Measurements from ENCODE around the gene UPP1. TPM values are rescaled to one million over a fixed set of nuclear protein-coding genes. Genes with fewer than 3 reads are reported as not detected.
A peak's percentile ranks its signal among the peaks of the same experiment; 100 is the strongest.

UPP1 gene
- total and polyA plus RNA-seq, 2 of the 13 experiments (the other 11 are each of a cell fraction or from before 2014, with no cell fraction given) = 5.7 to 9.8 TPM

- Histone ChIP-seq H2AFZ (ENCODE audit: low read length) (no peak overlapping the region), H3K36me3 (replicated peaks in 1 of 2; ENCODE audit: control insufficient read depth in 1 of 2, insufficient read depth in 2 of 2, low read length in 2 of 2) (peaks cover 1 to 8% of the 10 kb centered on the region in 2 experiments; a peak in 1 of 5 replicates), H3K27me3 (ENCODE audit: control insufficient read depth in 1 of 2, insufficient read depth in 2 of 2, low read length in 2 of 2) (no peaks in the 10 kb centered on the region), H3K27ac (ENCODE audit: extremely low read length, insufficient read depth, low read length) (no peak overlapping the region), H3K4me3 (replicated peaks in 1 of 3; ENCODE audit: insufficient read depth in 1 of 3, low read depth in 2 of 3, low read length in 3 of 3) (peak overlapping the region in 1 of 3 experiments; percentile 5; a peak in 1 of 6 replicates), H3K9me3 (ENCODE audit: low read length) (no peaks in the 10 kb centered on the region), H3K9ac (ENCODE audit: insufficient read depth, low read depth, low read length) (no peak overlapping the region), H3K4me1 (ENCODE audit: insufficient read depth, low read length) (peaks cover 53% of the 10 kb centered on the region), H4K20me1 (ENCODE audit: insufficient read depth, low read length) (no peaks in the 10 kb centered on the region), H3K79me2 (ENCODE audit: insufficient read depth, low read length) (no peaks in the 10 kb centered on the region), H3K4me2 (ENCODE audit: low read depth, low read length) (no peak overlapping the region)
- TF ChIP-seq ZNF878 (CRISPR knock-in tag; IDR thresholded peaks at IDR 0.05) (no peak), ESRRA (CRISPR knock-in tag; IDR thresholded peaks at IDR 0.05; ENCODE audit: low read depth) (no peak), ATF4 (CRISPR knock-in tag; IDR thresholded peaks at IDR 0.05) (0 out of 4 replicates have a peak, but pooled peaks of 1 of the 2 experiments have one; percentile 20)
- no peak for FAIRE-seq
- no TSS peak for BruUV-seq (replicated peaks)
- no peak for DNase-seq (ENCODE audit: low spot score)
- intact Hi-C loops (cut with micrococcal nuclease; ENCODE audit: unreplicated experiment) (loop anchor here (5.0 kb wide), 1 partner anchor 50 kb away; the partner anchor contains the start of gene C7orf57), in situ Hi-C loops (cut with HindIII; ENCODE audit: extremely low pct_ligation_motif_present, low pct_unique_long_range_greater_than_20kb) (no loop called here)
- ATAC-seq = no peak
- ChIA-PET CTCF (ENCODE audit: low intra/inter-chr PET ratio, low total read pairs) (no interaction called here), POLR2A (interaction anchor here (3.4 kb wide), 1 partner anchor 53 kb away, joined by 34 read pairs; no protein-coding TSS in a partner anchor)
- 82% methylated on average over 6 of the region's 7 CpGs for WGBS (ENCODE audit: low lambda C conversion rate)
These were observed 1.7 kb upstream of the UPP1 start for GRCh38 chr7:48087349-48087748.

- no peak overlapping the region for H2AFZ ChIP-seq (ENCODE audit: low read length)
- BruUV-seq (replicated peaks) = no TSS peak
- intact Hi-C loops (cut with micrococcal nuclease; ENCODE audit: unreplicated experiment) (loop anchor here (1.0 to 5.0 kb wide), 5 partner anchors 51 to 109 kb away; partner anchors contain the start of genes C7orf57 and HUS1), in situ Hi-C loops (cut with HindIII; ENCODE audit: extremely low pct_ligation_motif_present, low pct_unique_long_range_greater_than_20kb) (no loop called here)
- H3K79me2 ChIP-seq (ENCODE audit: insufficient read depth, low read length) = no peaks in the 10 kb centered on the region
- FAIRE-seq = peak; percentile 91
- POLR2A ChIA-PET = interaction anchor here (0.9 to 3.4 kb wide), 13 partner anchors 11 to 354 kb away, joined by 3 to 34 read pairs (median 6); no protein-coding TSS in a partner anchor
- H3K9ac ChIP-seq (ENCODE audit: insufficient read depth, low read depth, low read length) = peak overlapping the region; percentile 75
- peak; percentile 89 for ATAC-seq
- no peaks in the 10 kb centered on the region for H3K9me3 ChIP-seq (ENCODE audit: low read length)
- no peaks in the 10 kb centered on the region for H4K20me1 ChIP-seq (ENCODE audit: insufficient read depth, low read length)
- peak overlapping the region; percentile 52 to 87 (median 86) for H3K4me3 ChIP-seq (replicated peaks in 1 of 3; ENCODE audit: insufficient read depth in 1 of 3, low read depth in 2 of 3, low read length in 3 of 3)
- peak overlapping the region; percentile 90 for H3K27ac ChIP-seq (ENCODE audit: extremely low read length, insufficient read depth, low read length)
- H3K36me3 ChIP-seq (replicated peaks in 1 of 2; ENCODE audit: control insufficient read depth in 1 of 2, insufficient read depth in 2 of 2, low read length in 2 of 2) = peaks cover 3 to 8% of the 10 kb centered on the region in 2 experiments; a peak in 1 of 5 replicates
- CTCF ChIA-PET (ENCODE audit: low intra/inter-chr PET ratio, low total read pairs) = no interaction called here
- peak; percentile 97 for DNase-seq (ENCODE audit: low spot score)
- peak overlapping the region; percentile 77 for H3K4me2 ChIP-seq (ENCODE audit: low read depth, low read length)
- no peaks in the 10 kb centered on the region for H3K27me3 ChIP-seq (ENCODE audit: control insufficient read depth in 1 of 2, insufficient read depth in 2 of 2, low read length in 2 of 2)
- WGBS (ENCODE audit: low lambda C conversion rate) = 0% methylated on average over 4 of the region's 25 CpGs
- H3K4me1 ChIP-seq (ENCODE audit: insufficient read depth, low read length) = peaks cover 53% of the 10 kb centered on the region
- TF ChIP-seq SMAD9 (CRISPR knock-in tag; IDR thresholded peaks at IDR 0.05) (no peak), ZFYVE20 (CRISPR knock-in tag; IDR thresholded peaks at IDR 0.05; ENCODE audit: borderline replicate concordance, low read depth) (0 out of 2 replicates have a peak, but pooled peaks have one; percentile 34), THAP9 (CRISPR knock-in tag; IDR thresholded peaks at IDR 0.05; ENCODE audit: borderline replicate concordance) (no peak), FOXC1 (CRISPR knock-in tag; IDR thresholded peaks at IDR 0.05; ENCODE audit: borderline replicate concordance) (no peak), TFDP2 (CRISPR knock-in tag; IDR thresholded peaks at IDR 0.05) (no peak), THYN1 (CRISPR knock-in tag; IDR thresholded peaks at IDR 0.05; ENCODE audit: borderline replicate concordance, low read depth) (no peak), ZNF124 (CRISPR knock-in tag; IDR thresholded peaks at IDR 0.05) (peak; percentile 33; the same call in 1 of the 2 replicates), HMG20A (CRISPR knock-in tag; IDR thresholded peaks at IDR 0.05; ENCODE audit: borderline replicate concordance) (no peak), ZNF772 (CRISPR knock-in tag; IDR thresholded peaks at IDR 0.05) (peak; percentile 16; the same call in 1 of the 2 replicates)
These were observed 463 bp upstream of the UPP1 start for GRCh38 chr7:48088559-48089045.

Data from HepG2 (cell line).